ENCODE results near the gene OR5D18. TPM values are rescaled to one million over a fixed set of nuclear protein-coding genes. Genes with fewer than 3 reads are reported as not detected.

The OR5D18 gene
- polyA plus RNA-seq, 1 donor from 2014 or later: not detected

DNA sequence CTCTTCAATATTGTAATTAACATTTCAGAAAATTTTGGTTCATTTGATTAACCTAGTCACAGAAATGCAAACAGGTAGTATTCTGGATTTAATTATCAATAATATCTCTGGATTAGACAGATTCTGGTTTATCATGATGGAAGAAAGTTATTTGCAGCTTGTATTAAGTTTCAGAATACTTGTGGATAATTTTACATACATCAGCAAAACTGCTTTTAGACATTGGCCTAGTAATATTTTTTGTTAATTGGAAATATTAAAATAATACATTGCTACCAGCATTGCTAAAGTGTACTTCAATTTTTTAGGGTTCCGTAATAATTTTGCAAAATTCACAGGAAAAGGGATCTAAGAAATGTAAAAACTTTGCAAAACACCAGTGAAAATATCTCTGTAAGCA lies 27.8 kb upstream of the OR5D18 start:
- no peaks in the 10 kb centered on the region for H3K9me2 ChIP-seq (ENCODE audit: insufficient read depth, low read length)
- no peak overlapping the region for H3K9ac ChIP-seq (ENCODE audit: low read length)
- no peaks in the 10 kb centered on the region for H3K9me3 ChIP-seq (ENCODE audit: low read length)
- H3K4me3 ChIP-seq (ENCODE audit: low read length): no peak overlapping the region
- TF ChIP-seq, protein P1, sequence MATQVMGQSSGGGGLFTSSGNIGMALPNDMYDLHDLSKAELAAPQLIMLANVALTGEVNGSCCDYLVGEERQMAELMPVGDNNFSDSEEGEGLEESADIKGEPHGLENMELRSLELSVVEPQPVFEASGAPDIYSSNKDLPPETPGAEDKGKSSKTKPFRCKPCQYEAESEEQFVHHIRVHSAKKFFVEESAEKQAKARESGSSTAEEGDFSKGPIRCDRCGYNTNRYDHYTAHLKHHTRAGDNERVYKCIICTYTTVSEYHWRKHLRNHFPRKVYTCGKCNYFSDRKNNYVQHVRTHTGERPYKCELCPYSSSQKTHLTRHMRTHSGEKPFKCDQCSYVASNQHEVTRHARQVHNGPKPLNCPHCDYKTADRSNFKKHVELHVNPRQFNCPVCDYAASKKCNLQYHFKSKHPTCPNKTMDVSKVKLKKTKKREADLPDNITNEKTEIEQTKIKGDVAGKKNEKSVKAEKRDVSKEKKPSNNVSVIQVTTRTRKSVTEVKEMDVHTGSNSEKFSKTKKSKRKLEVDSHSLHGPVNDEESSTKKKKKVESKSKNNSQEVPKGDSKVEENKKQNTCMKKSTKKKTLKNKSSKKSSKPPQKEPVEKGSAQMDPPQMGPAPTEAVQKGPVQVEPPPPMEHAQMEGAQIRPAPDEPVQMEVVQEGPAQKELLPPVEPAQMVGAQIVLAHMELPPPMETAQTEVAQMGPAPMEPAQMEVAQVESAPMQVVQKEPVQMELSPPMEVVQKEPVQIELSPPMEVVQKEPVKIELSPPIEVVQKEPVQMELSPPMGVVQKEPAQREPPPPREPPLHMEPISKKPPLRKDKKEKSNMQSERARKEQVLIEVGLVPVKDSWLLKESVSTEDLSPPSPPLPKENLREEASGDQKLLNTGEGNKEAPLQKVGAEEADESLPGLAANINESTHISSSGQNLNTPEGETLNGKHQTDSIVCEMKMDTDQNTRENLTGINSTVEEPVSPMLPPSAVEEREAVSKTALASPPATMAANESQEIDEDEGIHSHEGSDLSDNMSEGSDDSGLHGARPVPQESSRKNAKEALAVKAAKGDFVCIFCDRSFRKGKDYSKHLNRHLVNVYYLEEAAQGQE (IDR thresholded peaks at IDR 0.05; ENCODE audit: borderline replicate concordance): no peak
- TF ChIP-seq RAD21 (conservative IDR thresholded peaks at IDR 0.05) (no peak), CTCF (IDR thresholded peaks at IDR 0.05; ENCODE audit: poor library complexity, severe bottlenecking) (no peak), EP300 (conservative IDR thresholded peaks at IDR 0.05; ENCODE audit: poor library complexity, severe bottlenecking) (no peak), POLR2AphosphoS5 (IDR thresholded peaks at IDR 0.05) (no peak), TAF1 (IDR thresholded peaks at IDR 0.05; ENCODE audit: low read depth) (no peak), SMC3 (conservative IDR thresholded peaks at IDR 0.05; ENCODE audit: poor library complexity) (no peak), EZH2 (IDR thresholded peaks at IDR 0.05; ENCODE audit: borderline replicate concordance, insufficient read depth, low read length, poor library complexity, severe bottlenecking) (no peak), MXI1 (conservative IDR thresholded peaks at IDR 0.05; ENCODE audit: poor library complexity, severe bottlenecking) (no peak)
- H3K4me2 ChIP-seq (ENCODE audit: low read length): no peak overlapping the region
- no peaks in the 10 kb centered on the region for H3K36me3 ChIP-seq (ENCODE audit: insufficient read depth, low read length)
- no peak overlapping the region for H2AFZ ChIP-seq (ENCODE audit: low read depth, low read length)
- H3F3A ChIP-seq (ENCODE audit: insufficient read depth, low read length, poor library complexity, severe bottlenecking): no peaks in the 10 kb centered on the region
- H3K79me2 ChIP-seq (replicated peaks; ENCODE audit: insufficient read depth, low read length): no peaks in the 10 kb centered on the region
- no peak overlapping the region for H3K27ac ChIP-seq (ENCODE audit: low read length)
- no peaks in the 10 kb centered on the region for H4K20me1 ChIP-seq (ENCODE audit: insufficient read depth)
- H3K27me3 ChIP-seq (ENCODE audit: insufficient read depth, low read depth, low read length): no peaks in the 10 kb centered on the region

DNA sequence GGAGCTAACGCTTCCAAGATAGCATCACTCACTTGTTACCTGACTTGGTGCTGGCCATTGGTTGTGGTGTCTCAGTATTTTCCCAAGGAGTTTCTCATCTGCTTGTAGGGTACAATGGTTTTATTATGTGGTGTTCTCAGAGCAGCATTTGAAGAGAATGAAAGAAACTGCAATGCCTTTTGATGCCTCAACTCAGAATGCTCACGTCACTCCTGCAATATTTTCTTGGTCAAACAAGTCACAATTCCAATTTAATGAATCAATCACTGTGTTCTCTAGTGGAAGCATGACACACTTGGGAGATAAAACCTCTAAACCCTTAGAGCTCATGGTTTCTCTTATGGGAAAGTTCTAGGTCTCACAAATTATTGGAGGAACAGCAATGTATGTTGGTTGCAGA lies 26.1 kb upstream of the OR5D18 start:
- no peaks in the 10 kb centered on the region for H3K79me2 ChIP-seq (replicated peaks; ENCODE audit: insufficient read depth, low read length)
- H3K9ac ChIP-seq (ENCODE audit: low read length): no peak overlapping the region
- H3K4me2 ChIP-seq (ENCODE audit: low read length): no peak overlapping the region
- TF ChIP-seq EP300 (conservative IDR thresholded peaks at IDR 0.05; ENCODE audit: poor library complexity, severe bottlenecking): no peak
- no peaks in the 10 kb centered on the region for H3K27me3 ChIP-seq (ENCODE audit: insufficient read depth, low read depth, low read length)
- no peaks in the 10 kb centered on the region for H4K20me1 ChIP-seq (ENCODE audit: insufficient read depth)
- H2AFZ ChIP-seq (ENCODE audit: low read depth, low read length): no peak overlapping the region
- no peaks in the 10 kb centered on the region for H3K36me3 ChIP-seq (ENCODE audit: insufficient read depth, low read length)
- H3K27ac ChIP-seq (ENCODE audit: low read length): no peak overlapping the region
- no peak overlapping the region for H3K4me3 ChIP-seq (ENCODE audit: low read length)
- H3K9me2 ChIP-seq (ENCODE audit: insufficient read depth, low read length): no peaks in the 10 kb centered on the region
- H3K9me3 ChIP-seq (ENCODE audit: low read length): no peaks in the 10 kb centered on the region
- H3F3A ChIP-seq (ENCODE audit: insufficient read depth, low read length, poor library complexity, severe bottlenecking): no peaks in the 10 kb centered on the region

DNA sequence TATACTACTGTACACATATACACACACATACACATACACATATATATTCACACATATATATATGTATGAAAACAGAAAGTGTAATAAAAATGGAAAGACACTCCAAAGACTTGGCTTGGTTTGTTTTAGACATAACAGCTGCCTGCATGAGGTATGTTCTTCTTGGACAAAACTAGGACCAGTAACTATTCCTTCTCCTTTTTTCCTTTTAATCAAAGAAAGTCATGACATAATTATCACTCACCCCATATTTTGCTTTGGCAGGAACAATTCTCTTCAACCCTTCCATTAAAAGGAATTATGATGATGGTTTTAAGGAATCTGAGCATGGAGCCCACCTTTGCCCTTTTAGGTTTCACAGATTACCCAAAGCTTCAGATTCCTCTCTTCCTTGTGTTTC lies 24.2 kb upstream of the OR5D18 start, which contains the start of gene OR5D14:
Gene OR5D14, plus strand, starts transcription at position 301 of the 400 bp plus-strand sequence. Its CDS starts 0 bp downstream, at position 301.
- Histone ChIP-seq H3K9me2 (ENCODE audit: insufficient read depth, low read length) (no peaks in the 10 kb centered on the region), H3K4me2 (ENCODE audit: low read length) (no peak within 1 kb of the TSS), H3K27me3 (ENCODE audit: insufficient read depth, low read depth, low read length) (no peaks in the 10 kb centered on the region), H3K9ac (ENCODE audit: low read length) (no peak within 1 kb of the TSS), H3K79me2 (replicated peaks; ENCODE audit: insufficient read depth, low read length) (no peaks in the 10 kb centered on the region), H3F3A (ENCODE audit: insufficient read depth, low read length, poor library complexity, severe bottlenecking) (no peaks in the 10 kb centered on the region), H4K20me1 (ENCODE audit: insufficient read depth) (no peaks in the 10 kb centered on the region), H3K27ac (ENCODE audit: low read length) (no peak within 1 kb of the TSS), H3K4me3 (ENCODE audit: low read length) (no peak within 1 kb of the TSS), H3K36me3 (ENCODE audit: insufficient read depth, low read length) (no peaks in the 10 kb centered on the region), H3K9me3 (ENCODE audit: low read length) (no peaks in the 10 kb centered on the region), H2AFZ (ENCODE audit: low read depth, low read length) (no peak within 1 kb of the TSS)
- no peak for TF ChIP-seq CTCF (IDR thresholded peaks at IDR 0.05; ENCODE audit: poor library complexity, severe bottlenecking)
- no peak for TF ChIP-seq POLR2AphosphoS5 (IDR thresholded peaks at IDR 0.05)
- TF ChIP-seq EP300 (conservative IDR thresholded peaks at IDR 0.05; ENCODE audit: poor library complexity, severe bottlenecking): no peak
- TF ChIP-seq RAD21 (conservative IDR thresholded peaks at IDR 0.05): no peak
